Naive B cell (primary cell): ENCODE results near the gene PCDHGB1. TPM values are rescaled to one million over a fixed set of nuclear protein-coding genes. Genes with fewer than 3 reads are reported as not detected.
A peak's percentile ranks its signal among the peaks of the same experiment; 100 is the strongest.

Source experiments
- ATAC-seq, 2 donors: fragments of 150-1000 bp; cut with Tn5 transposase; 2 replicates each; pipeline ENCODE4 v1.10.0; 2021; ENCODE audit warnings: low read depth in 2 of 2, mild to moderate bottlenecking in 2 of 2, moderate library complexity in 2 of 2
- DNase-seq: peaks from one replicate; pipeline ENCODE4 v3.0.0; 2022
- H3K27ac Mint-ChIP-seq, 6 donors: one replicate each; pipeline ENCODE4 v1.8.0; 2020 to 2022; ENCODE audit warnings: mild to moderate bottlenecking in 6 of 6, mixed read lengths in 6 of 6, moderate library complexity in 5 of 6, inconsistent platforms in 2 of 6
- H3K27me3 Mint-ChIP-seq, 3 donors: one replicate each; pipeline ENCODE4 v1.8.0; 2021 to 2022; ENCODE audit warnings: mixed read lengths in 3 of 3, mild to moderate bottlenecking in 1 of 3
- H3K36me3 Mint-ChIP-seq, 2 donors: one replicate each; pipeline ENCODE4 v1.8.0; 2020 to 2022; ENCODE audit warnings: mixed read lengths in 2 of 2, inconsistent platforms in 1 of 2, mild to moderate bottlenecking in 1 of 2
- H3K4me1 Mint-ChIP-seq, 3 donors: one replicate each; pipeline ENCODE4 v1.8.0; 2020 to 2022; ENCODE audit warnings: mixed read lengths in 3 of 3, inconsistent platforms in 1 of 3, mild to moderate bottlenecking in 1 of 3, moderate library complexity in 1 of 3
- H3K4me3 Mint-ChIP-seq, 8 donors: one replicate each; pipeline ENCODE4 v1.8.0; 2020 to 2022; ENCODE audit warnings: mild to moderate bottlenecking in 8 of 8, mixed read lengths in 8 of 8, moderate library complexity in 8 of 8, inconsistent platforms in 2 of 8
- H3K9me3 Mint-ChIP-seq, 7 donors: one replicate each; pipeline ENCODE4 v1.8.0; 2020 to 2022; ENCODE audit warnings: mixed read lengths in 7 of 7, mild to moderate bottlenecking in 5 of 7, inconsistent platforms in 2 of 7, moderate library complexity in 1 of 7
- polyA plus RNA-seq, 6 donors: library from polyadenylated mRNA; unstranded; fragments of 300-500 nt; fragmentation: Illumina TruSeq; gene quantifications; one replicate each; pipeline ENCODE4 v1.2.3, GENCODE V29; 2021; ENCODE audit warnings: low read depth in 6 of 6

The PCDHGB1 gene
- polyA plus RNA-seq, 6 donors from 2014 or later: not detected

GRCh38 chr5:141355641-141356040 is 5.7 kb downstream of the PCDHGB1 start:
- ATAC-seq: no peak
- peaks cover 20 to 70% (median 44%) of the 10 kb centered on the region in 7 donors for H3K9me3 Mint-ChIP-seq
- H3K4me1 Mint-ChIP-seq: peaks cover 0 to 4% (median 0%) of the 10 kb centered on the region in 3 donors
- no peak for DNase-seq
- H3K27ac Mint-ChIP-seq: no peak overlapping the region
- H3K36me3 Mint-ChIP-seq: peaks cover 11 to 49% of the 10 kb centered on the region in 2 donors
- H3K27me3 Mint-ChIP-seq: peaks cover 60 to 90% (median 78%) of the 10 kb centered on the region in 3 donors
- peak overlapping the region in 1 of 8 donors; percentile 12 for H3K4me3 Mint-ChIP-seq

GRCh38 chr5:141356133-141356532 is 6.2 kb downstream of the PCDHGB1 start:
- H3K27ac Mint-ChIP-seq: no peak overlapping the region
- H3K9me3 Mint-ChIP-seq: peaks cover 20 to 71% (median 48%) of the 10 kb centered on the region in 7 donors
- peaks cover 0 to 4% (median 0%) of the 10 kb centered on the region in 3 donors for H3K4me1 Mint-ChIP-seq
- DNase-seq: no peak
- ATAC-seq: no peak
- peak overlapping the region in 1 of 8 donors; percentile 18 for H3K4me3 Mint-ChIP-seq
- H3K36me3 Mint-ChIP-seq: peaks cover 16 to 53% of the 10 kb centered on the region in 2 donors
- peaks cover 60 to 90% (median 78%) of the 10 kb centered on the region in 3 donors for H3K27me3 Mint-ChIP-seq

- ATAC-seq (no peak), DNase-seq (no peak)
- Mint-ChIP-seq H3K27ac (no peak overlapping the region), H3K4me1 (peaks cover 0 to 4% (median 0%) of the 10 kb centered on the region in 3 donors), H3K4me3 (no peak overlapping the region), H3K36me3 (peaks cover 17 to 54% of the 10 kb centered on the region in 2 donors), H3K27me3 (peaks cover 63 to 92% (median 81%) of the 10 kb centered on the region in 3 donors), H3K9me3 (peaks cover 20 to 75% (median 51%) of the 10 kb centered on the region in 7 donors)
Observed at GRCh38 chr5:141356950-141357349, 7.1 kb downstream of the PCDHGB1 start.

GRCh38 chr5:141359790-141360426 is 10.0 kb downstream of the PCDHGB1 start, which contains the start of gene PCDHGB2:
Gene PCDHGB2, plus strand, starts transcription at chr5:141359994. Its CDS starts 142 bp downstream, at chr5:141360136.
- Mint-ChIP-seq H3K36me3 (peaks cover 26 to 65% of the 10 kb centered on the region in 2 donors), H3K4me1 (peaks cover 0 to 12% (median 6%) of the 10 kb centered on the region in 3 donors), H3K9me3 (peaks cover 19 to 76% (median 66%) of the 10 kb centered on the region in 7 donors), H3K27ac (peak within 1 kb of the TSS in 5 of 6 donors; percentile 33 to 91 (median 65)), H3K4me3 (peak within 1 kb of the TSS; percentile 67 to 89 (median 84)), H3K27me3 (peaks cover 57 to 87% (median 75%) of the 10 kb centered on the region in 3 donors)
- DNase-seq (no peak), ATAC-seq (peak; percentile 36 to 52)

- peaks cover 25 to 78% (median 69%) of the 10 kb centered on the region in 7 donors for H3K9me3 Mint-ChIP-seq
- peaks cover 64 to 87% (median 76%) of the 10 kb centered on the region in 3 donors for H3K27me3 Mint-ChIP-seq
- H3K27ac Mint-ChIP-seq: peak overlapping the region in 2 of 6 donors; percentile 23 to 89
- H3K36me3 Mint-ChIP-seq: peaks cover 26 to 66% of the 10 kb centered on the region in 2 donors
- no peak for DNase-seq
- no peak for ATAC-seq
- peak overlapping the region in 4 of 8 donors; percentile 33 to 88 (median 59) for H3K4me3 Mint-ChIP-seq
- peaks cover 0 to 12% (median 6%) of the 10 kb centered on the region in 3 donors for H3K4me1 Mint-ChIP-seq
Observed at GRCh38 chr5:141360685-141361084, 10.8 kb downstream of the PCDHGB1 start.

- peaks cover 0 to 12% (median 6%) of the 10 kb centered on the region in 3 donors for H3K4me1 Mint-ChIP-seq
- peak overlapping the region in 1 of 6 donors; percentile 56 for H3K27ac Mint-ChIP-seq
- peak overlapping the region in 3 of 8 donors; percentile 10 to 34 (median 29) for H3K4me3 Mint-ChIP-seq
- ATAC-seq (no peak), DNase-seq (no peak)
- H3K36me3 Mint-ChIP-seq: peaks cover 26 to 60% of the 10 kb centered on the region in 2 donors
- peaks cover 22 to 80% (median 63%) of the 10 kb centered on the region in 7 donors for H3K9me3 Mint-ChIP-seq
- H3K27me3 Mint-ChIP-seq: peaks cover 51 to 79% (median 71%) of the 10 kb centered on the region in 3 donors
Observed at GRCh38 chr5:141362719-141363118, 12.8 kb downstream of the PCDHGB1 start.

- Mint-ChIP-seq H3K36me3 (peaks cover 26 to 54% of the 10 kb centered on the region in 2 donors), H3K4me1 (peaks cover 0 to 12% (median 6%) of the 10 kb centered on the region in 3 donors), H3K27me3 (peaks cover 50 to 76% (median 75%) of the 10 kb centered on the region in 3 donors), H3K9me3 (peaks cover 17 to 77% (median 60%) of the 10 kb centered on the region in 7 donors), H3K4me3 (peak within 1 kb of the TSS in 3 of 8 donors; percentile 38 to 70 (median 65)), H3K27ac (peak within 1 kb of the TSS in 2 of 6 donors; percentile 77 to 88)
- DNase-seq (no peak), ATAC-seq (no peak)
Observed at GRCh38 chr5:141363952-141364660, 14.2 kb downstream of the PCDHGB1 start, which contains the start of gene PCDHGA5. Gene PCDHGA5, plus strand, starts transcription at chr5:141364162. Its CDS starts 169 bp downstream, at chr5:141364331.

- peaks cover 16 to 67% (median 52%) of the 10 kb centered on the region in 7 donors for H3K9me3 Mint-ChIP-seq
- H3K27me3 Mint-ChIP-seq: peaks cover 44 to 72% (median 71%) of the 10 kb centered on the region in 3 donors
- DNase-seq (no peak), ATAC-seq (no peak)
- H3K36me3 Mint-ChIP-seq: peaks cover 13 to 49% of the 10 kb centered on the region in 2 donors
- H3K4me1 Mint-ChIP-seq: peaks cover 6 to 12% (median 12%) of the 10 kb centered on the region in 3 donors
- peak overlapping the region in 2 of 6 donors; percentile 69 to 73 for H3K27ac Mint-ChIP-seq
- peak overlapping the region in 1 of 8 donors; percentile 47 for H3K4me3 Mint-ChIP-seq
Observed at GRCh38 chr5:141366016-141366896, 16.4 kb downstream of the PCDHGB1 start.

- H3K27me3 Mint-ChIP-seq: peaks cover 54 to 79% (median 67%) of the 10 kb centered on the region in 3 donors
- H3K36me3 Mint-ChIP-seq: peaks cover 4 to 37% of the 10 kb centered on the region in 2 donors
- H3K27ac Mint-ChIP-seq: peak within 1 kb of the TSS in 2 of 6 donors; percentile 18 to 32
- ATAC-seq (peak; percentile 56 to 70), DNase-seq (no peak)
- peaks cover 14 to 61% (median 44%) of the 10 kb centered on the region in 7 donors for H3K9me3 Mint-ChIP-seq
- peaks cover 4 to 6% (median 6%) of the 10 kb centered on the region in 3 donors for H3K4me1 Mint-ChIP-seq
- peak within 1 kb of the TSS; percentile 44 to 85 (median 78) for H3K4me3 Mint-ChIP-seq
Observed at GRCh38 chr5:141369994-141370848, 20.3 kb downstream of the PCDHGB1 start, which contains the start of gene PCDHGB3. Gene PCDHGB3, plus strand, starts transcription at chr5:141370242. Its CDS starts 153 bp downstream, at chr5:141370395.

GRCh38 chr5:141371572-141372475 is 21.9 kb downstream of the PCDHGB1 start:
- peaks cover 8 to 30% of the 10 kb centered on the region in 2 donors for H3K36me3 Mint-ChIP-seq
- ATAC-seq (no peak), DNase-seq (no peak)
- peaks cover 4 to 6% (median 6%) of the 10 kb centered on the region in 3 donors for H3K4me1 Mint-ChIP-seq
- H3K9me3 Mint-ChIP-seq: peaks cover 8 to 58% (median 45%) of the 10 kb centered on the region in 7 donors
- H3K27ac Mint-ChIP-seq: peak overlapping the region in 1 of 6 donors; percentile 47
- H3K27me3 Mint-ChIP-seq: peaks cover 47 to 76% (median 53%) of the 10 kb centered on the region in 3 donors
- peak overlapping the region in 1 of 8 donors; percentile 59 for H3K4me3 Mint-ChIP-seq
